HUES6 (cell line): ENCODE results near the gene GBP1.
"Not testable (repeated sequence)": the region's sequence is repeated elsewhere in the genome, so short reads cannot be mapped to it uniquely, and the experiment has no call there.

ENCODE experiments used
- H3K27ac ChIP-seq: 2 replicates; pipeline ENCODE4 v1.7.0; 2013; ENCODE audit warnings: low read depth, mild to moderate bottlenecking, low read length, inconsistent platforms
- H3K27me3 ChIP-seq: 2 replicates; pipeline ENCODE4 v1.6.1; 2013; ENCODE audit warnings: low read length; ENCODE audit not compliant: control insufficient read depth, insufficient read depth
- H3K36me3 ChIP-seq: 2 replicates; pipeline ENCODE4 v1.6.1; 2013; ENCODE audit warnings: low read length; ENCODE audit not compliant: control insufficient read depth, insufficient read depth
- H3K4me1 ChIP-seq: 2 replicates; pipeline ENCODE4 v1.6.1; 2013; ENCODE audit warnings: low read length; ENCODE audit not compliant: control insufficient read depth, insufficient read depth
- H3K4me3 ChIP-seq: 2 replicates; pipeline ENCODE4 v1.5.1; 2013; ENCODE audit warnings: low read depth, low read length
- H3K9ac ChIP-seq: one replicate; pipeline ENCODE4 v1.6.1; 2013; ENCODE audit warnings: mild to moderate bottlenecking, low read length
- H3K9me3 ChIP-seq: 2 replicates; pipeline ENCODE4 v1.6.1; 2013; ENCODE audit warnings: low read depth, low read length; ENCODE audit not compliant: control insufficient read depth, insufficient read depth

GBP1 gene

DNA sequence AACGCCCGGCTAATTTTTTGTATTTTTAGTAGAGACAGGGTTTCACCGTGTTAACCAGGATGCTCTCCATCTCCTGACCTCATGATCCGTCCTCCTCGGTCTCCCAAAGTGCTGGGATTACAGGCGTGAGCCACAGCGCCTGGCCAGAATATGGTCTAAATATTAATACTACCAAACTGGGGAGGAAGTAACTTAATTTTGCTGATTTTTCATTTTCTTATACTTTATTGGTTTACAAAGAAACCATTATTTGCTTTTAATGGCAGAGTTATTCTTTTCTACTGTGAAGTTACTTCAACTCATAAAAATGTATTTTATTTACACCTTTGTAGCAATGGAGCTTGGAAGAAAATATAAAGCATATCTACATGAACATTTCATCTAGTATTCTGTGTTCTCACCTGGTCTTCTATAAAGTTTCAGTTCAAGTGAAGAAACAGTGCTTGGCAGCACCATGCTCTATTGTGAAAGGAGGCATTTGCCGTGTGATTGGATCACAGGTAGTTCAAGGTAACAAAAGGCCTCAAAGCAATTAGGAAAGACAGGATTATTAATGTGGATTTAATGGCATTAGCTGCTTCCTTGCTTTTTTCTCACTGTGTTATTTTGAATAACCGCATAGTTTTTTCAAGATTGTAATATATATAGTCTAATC, 13.6 kb downstream of the GBP1 start:
- Histone ChIP-seq H3K4me3 (no peak overlapping the region), H3K9ac (no peak overlapping the region), H3K9me3 (no peaks in the 10 kb centered on the region), H3K36me3 (no peaks in the 10 kb centered on the region), H3K27me3 (no peaks in the 10 kb centered on the region), H3K4me1 (no peaks in the 10 kb centered on the region), H3K27ac (no peak overlapping the region)

DNA sequence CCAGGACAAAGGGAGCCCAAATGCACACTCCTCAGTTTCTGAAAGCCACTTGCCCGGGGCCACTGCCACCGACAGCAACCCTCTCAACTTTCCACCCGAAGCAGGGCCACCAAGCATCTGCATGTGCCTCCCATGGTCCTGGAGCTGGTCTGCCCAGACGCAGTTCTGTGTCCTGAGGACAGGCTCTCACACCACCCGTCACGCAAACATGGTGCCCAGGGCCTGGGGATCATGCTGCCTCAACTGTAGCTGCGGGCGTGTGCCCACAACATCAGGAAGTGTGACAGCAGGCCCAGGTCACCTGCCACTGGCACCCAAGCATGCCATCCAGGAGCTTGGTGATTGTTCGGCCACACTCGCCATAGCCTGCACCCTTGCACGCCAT, 14.4 kb downstream of the GBP1 start:
- H3K4me1 ChIP-seq: no peaks in the 10 kb centered on the region
- H3K9me3 ChIP-seq: no peaks in the 10 kb centered on the region
- no peaks in the 10 kb centered on the region for H3K27me3 ChIP-seq
- no peaks in the 10 kb centered on the region for H3K36me3 ChIP-seq
- no peak overlapping the region for H3K4me3 ChIP-seq
- H3K9ac ChIP-seq: no peak overlapping the region
- H3K27ac ChIP-seq: no peak overlapping the region

DNA sequence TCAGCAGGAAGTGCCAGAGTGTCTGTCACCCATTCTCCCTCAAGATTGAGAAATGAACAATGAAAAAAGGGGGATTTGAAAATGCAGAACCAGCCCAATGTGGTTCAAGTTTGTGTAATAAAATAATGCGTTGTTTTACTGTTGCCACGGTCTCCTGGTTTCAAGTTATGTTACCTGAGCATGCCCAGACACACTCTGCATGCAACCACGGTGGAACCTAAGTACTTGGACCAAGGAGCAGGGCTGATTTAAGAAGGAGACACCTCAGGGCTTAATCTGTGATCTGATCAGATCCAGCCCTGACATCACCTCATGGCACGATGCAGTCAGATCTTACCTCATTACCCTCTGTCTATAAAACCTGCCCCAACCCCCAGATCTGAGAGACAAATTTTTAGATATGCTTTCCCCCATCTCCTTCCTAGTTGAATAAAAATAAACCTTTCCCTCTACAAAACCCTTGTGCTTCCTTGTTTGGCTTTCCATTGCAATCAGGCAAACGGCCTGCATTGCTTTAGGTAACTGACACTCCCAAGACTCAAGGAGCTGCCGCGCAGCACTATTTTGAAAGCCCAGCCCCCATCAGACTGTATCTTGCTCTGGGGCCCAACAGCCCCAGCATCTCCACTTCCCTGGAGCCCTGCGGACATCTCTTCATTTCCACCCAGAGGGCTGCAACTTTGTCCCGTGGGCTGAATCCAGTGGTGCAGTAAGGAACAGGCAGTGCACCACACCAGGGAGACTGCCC, 14.9 kb downstream of the GBP1 start:
- not testable (repeated sequence) for H3K4me1 ChIP-seq, H3K27ac ChIP-seq, H3K36me3 ChIP-seq, H3K9ac ChIP-seq, H3K27me3 ChIP-seq, H3K4me3 ChIP-seq, H3K9me3 ChIP-seq

DNA sequence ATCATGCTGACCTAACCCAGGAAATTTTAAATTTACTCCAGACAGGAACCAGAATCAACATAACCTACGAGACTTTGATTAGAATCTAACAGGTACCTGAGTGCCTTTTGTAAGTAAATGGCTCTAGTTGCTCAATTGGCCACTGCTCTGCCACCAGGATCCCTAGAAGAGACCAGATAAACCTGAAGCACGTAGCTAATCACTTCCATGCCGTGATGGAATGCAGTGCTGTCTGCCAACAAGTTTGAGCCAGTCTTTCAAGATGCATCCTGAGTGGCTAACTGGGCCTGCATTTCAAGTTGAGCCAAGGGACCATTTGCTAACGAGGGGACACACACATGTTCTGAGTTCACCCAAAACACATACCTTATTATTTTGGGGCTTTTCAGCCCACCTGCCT, 15.8 kb downstream of the GBP1 start:
- not testable (repeated sequence) for H3K9ac ChIP-seq, H3K9me3 ChIP-seq, H3K36me3 ChIP-seq, H3K4me3 ChIP-seq, H3K27ac ChIP-seq, H3K4me1 ChIP-seq, H3K27me3 ChIP-seq

DNA sequence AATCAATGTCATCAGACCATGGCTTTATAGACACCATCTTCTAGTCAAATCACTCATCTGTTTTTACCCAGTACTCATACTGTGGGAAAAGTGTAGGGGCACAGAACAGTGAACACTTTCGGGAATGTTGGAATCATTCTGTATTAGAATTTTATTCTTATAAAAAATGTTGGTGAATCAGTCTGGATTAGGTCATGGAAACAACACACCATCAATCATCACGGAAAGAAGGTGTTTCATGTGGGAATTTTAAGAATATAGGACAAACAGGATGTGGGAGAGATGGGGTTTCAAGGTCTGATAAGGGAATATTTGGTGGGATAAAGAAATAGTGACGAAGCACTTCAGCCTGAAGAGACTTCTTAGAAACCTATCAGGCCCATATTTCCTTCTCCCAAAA, 17.3 kb downstream of the GBP1 start:
- Histone ChIP-seq H3K27me3 (no peaks in the 10 kb centered on the region), H3K9ac (no peak overlapping the region), H3K9me3 (peaks cover 11% of the 10 kb centered on the region; the same call in 1 of the 2 replicates), H3K27ac (no peak overlapping the region), H3K4me1 (no peaks in the 10 kb centered on the region), H3K36me3 (no peaks in the 10 kb centered on the region), H3K4me3 (no peak overlapping the region)

DNA sequence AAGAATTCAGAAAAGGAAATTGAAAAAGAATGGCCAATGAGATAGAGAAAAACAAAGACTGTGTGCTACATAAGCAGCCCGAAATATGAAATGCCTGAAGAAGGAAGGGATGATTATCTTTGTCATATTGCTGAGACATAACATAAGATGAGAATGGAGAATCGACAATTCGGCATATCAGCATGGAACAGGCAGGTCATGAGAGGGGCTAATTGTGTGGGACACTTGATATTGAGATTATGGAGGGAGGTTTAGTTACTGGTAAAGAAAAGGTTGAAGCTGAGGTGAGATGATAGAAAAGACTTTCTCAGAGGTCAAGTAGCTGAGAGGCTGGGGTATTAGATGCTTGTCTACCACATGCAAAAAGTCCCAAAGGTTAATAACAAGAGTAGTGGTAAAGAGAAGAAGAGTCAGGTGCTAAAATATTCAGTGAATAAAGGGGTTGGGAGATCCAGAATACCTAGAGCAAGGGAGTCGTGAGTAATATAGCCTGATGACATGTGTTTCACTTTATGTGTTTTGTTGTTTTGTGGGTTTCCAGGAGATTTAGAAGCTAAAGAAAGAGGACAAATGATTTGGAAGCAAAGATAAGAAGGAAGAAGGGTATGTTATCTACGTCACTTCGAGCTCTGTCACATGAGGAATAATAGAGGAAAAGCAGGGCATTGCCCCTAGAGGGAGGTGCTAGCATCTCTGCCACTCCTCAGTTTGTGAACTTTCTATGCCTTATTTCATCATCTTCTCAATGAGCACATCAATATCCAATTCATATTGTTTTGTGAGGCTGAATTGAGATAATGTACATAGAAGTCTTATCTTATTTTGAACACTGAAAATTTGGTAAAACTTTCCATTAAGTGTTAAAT, 18.5 kb downstream of the GBP1 start:
- not testable (repeated sequence) for H3K27ac ChIP-seq, H3K27me3 ChIP-seq, H3K36me3 ChIP-seq, H3K4me1 ChIP-seq, H3K9ac ChIP-seq, H3K4me3 ChIP-seq
- H3K9me3 ChIP-seq: peaks cover 15% of the 10 kb centered on the region; the same call in 1 of the 2 replicates

DNA sequence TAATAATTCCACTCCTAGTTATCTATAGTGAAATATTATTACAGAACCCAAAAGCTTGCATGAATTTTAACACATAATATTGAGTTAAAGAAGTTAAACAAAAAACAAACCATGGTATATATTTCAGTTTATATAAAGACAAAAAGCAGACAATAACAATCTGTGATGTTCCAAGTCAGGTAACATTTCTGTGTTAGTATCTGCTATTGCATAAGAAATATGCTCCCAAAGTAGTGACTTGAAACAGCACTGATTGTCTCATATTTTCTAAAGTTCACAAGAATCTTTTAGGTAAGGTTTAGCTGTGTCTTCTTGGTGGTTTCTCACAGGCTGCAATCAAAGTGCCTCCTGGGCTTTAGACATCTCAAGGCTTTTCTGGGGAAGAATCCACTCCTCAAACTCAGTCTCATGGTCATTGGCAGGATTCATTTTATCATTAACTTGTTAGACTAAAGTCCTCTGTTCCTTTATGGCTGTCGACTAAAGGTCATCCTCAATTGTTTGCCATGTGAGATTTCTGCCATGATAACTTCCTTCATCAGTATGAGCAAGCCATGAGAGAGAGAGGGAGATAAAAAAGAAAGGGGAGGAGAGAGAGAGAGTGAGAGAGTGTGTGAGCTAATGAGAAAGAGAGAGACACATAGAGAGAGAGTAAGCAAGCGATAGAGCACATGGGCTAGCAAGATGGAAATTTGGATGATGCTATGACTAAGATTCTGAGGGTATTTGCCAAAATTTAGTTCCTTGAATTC, 19.9 kb downstream of the GBP1 start:
- no peaks in the 10 kb centered on the region for H3K4me1 ChIP-seq
- no peaks in the 10 kb centered on the region for H3K27me3 ChIP-seq
- no peak overlapping the region for H3K27ac ChIP-seq
- peaks cover 15% of the 10 kb centered on the region; the same call in 1 of the 2 replicates for H3K9me3 ChIP-seq
- H3K36me3 ChIP-seq: no peaks in the 10 kb centered on the region
- H3K4me3 ChIP-seq: no peak overlapping the region
- no peak overlapping the region for H3K9ac ChIP-seq

DNA sequence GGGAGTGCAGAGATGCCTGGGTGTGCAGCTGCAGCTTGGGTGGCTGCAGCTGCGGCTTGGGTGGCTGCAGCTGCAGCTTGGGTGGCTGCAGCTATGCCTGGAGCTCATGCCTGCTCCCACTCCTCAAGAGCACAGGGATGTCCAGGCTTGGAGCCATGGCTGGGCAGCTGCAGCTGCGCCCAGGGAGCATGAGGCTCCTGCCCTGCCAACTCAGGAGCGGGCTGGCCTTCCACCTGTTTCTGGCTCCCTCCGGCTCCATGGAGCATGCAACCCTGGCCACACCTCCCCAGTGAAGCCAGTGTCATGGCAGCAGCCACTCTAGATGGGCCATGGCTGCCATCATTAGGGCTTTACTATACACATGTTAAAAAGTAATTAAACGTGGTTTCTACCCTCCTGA, 21.1 kb downstream of the GBP1 start:
- H3K9me3 ChIP-seq: peaks cover 15% of the 10 kb centered on the region; the same call in 1 of the 2 replicates
- no peaks in the 10 kb centered on the region for H3K27me3 ChIP-seq
- no peak overlapping the region for H3K9ac ChIP-seq
- H3K27ac ChIP-seq: no peak overlapping the region
- H3K4me3 ChIP-seq: no peak overlapping the region
- H3K36me3 ChIP-seq: no peaks in the 10 kb centered on the region
- no peaks in the 10 kb centered on the region for H3K4me1 ChIP-seq

DNA sequence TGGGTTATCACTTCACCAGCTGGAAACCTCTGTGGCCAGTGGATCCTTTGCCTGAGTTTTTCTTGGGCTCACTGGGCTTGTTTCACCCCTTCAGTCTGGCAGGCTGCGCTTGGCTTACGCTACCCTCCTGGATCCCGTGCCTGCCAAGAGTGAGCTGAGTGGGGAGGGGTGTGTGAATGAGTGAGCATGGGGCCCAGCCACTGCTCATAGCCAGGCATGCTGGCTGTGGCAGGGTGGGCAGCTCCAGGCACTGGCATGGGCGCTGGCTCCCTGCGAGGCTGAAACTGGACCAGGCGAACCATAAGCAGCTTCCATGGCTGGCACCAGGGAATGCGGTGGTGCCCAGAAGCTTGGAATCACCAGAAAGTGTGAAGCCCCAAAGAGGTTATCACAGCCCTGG, 22.5 kb downstream of the GBP1 start:
- no peaks in the 10 kb centered on the region for H3K27me3 ChIP-seq
- no peak overlapping the region for H3K4me3 ChIP-seq
- no peak overlapping the region for H3K9ac ChIP-seq
- no peaks in the 10 kb centered on the region for H3K36me3 ChIP-seq
- H3K27ac ChIP-seq: no peak overlapping the region
- H3K9me3 ChIP-seq: peaks cover 15% of the 10 kb centered on the region; the same call in 1 of the 2 replicates
- no peaks in the 10 kb centered on the region for H3K4me1 ChIP-seq

DNA sequence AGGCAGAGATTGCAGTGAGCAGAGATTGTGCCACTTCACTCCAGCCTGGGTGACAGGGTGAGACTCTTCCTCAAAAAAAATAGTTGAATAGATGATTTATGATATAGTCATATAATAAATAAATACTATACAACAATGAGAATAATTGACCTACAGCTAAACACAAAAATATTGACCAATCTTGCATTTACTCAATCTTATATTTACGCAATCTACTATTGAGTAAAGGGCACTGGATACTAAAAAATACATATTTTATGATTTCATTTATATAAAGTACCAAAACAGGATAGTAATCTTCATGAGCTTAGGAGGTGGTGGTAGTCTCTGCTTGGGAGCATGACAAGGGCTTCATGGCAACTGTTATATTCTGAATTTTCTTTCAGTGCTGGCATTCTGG, 23.3 kb downstream of the GBP1 start:
- Histone ChIP-seq H3K27ac (no peak overlapping the region), H3K4me3 (no peak overlapping the region)

More for the DNA sequence above, 23.3 kb downstream of the GBP1 start:
- Histone ChIP-seq H3K36me3 (no peaks in the 10 kb centered on the region), H3K9me3 (peaks cover 15% of the 10 kb centered on the region; the same call in 1 of the 2 replicates), H3K9ac (no peak overlapping the region), H3K4me1 (no peaks in the 10 kb centered on the region), H3K27me3 (no peaks in the 10 kb centered on the region)
